H1 (cell line): ENCODE results near the gene BHMT2. TPM values are rescaled to one million over a fixed set of nuclear protein-coding genes. Genes with fewer than 3 reads are reported as not detected.

Source experiments
- CHD2 ChIP-seq: IDR thresholded peaks from 2 replicates; pipeline ENCODE4 v1.6.1; 2012; ENCODE audit warnings: low read length, improper control_type of control experiment
- CTCF ChIP-seq, 3 experiments: IDR thresholded peaks; 1 replicate in 2 of 3; 2 replicates in 1 of 3; pipeline versions ENCODE4 v1.5.1 to v1.6.1; 2011; ENCODE audit warnings: low read length in 3 of 3, mild to moderate bottlenecking in 3 of 3, inconsistent platforms in 2 of 3, low read depth in 1 of 3, moderate library complexity in 1 of 3; ENCODE audit not compliant: insufficient read depth in 1 of 3; ENCODE audit errors: control extremely low read depth in 1 of 3
- E2F6 ChIP-seq: IDR thresholded peaks from 2 replicates; pipeline ENCODE4 v1.6.1; 2012; ENCODE audit warnings: inconsistent platforms
- HDAC2 ChIP-seq, 2 experiments: fragments of 300-600 bp in 1 of 2; sonication (generic) in 1 of 2; IDR thresholded peaks; 2 replicates each; pipeline ENCODE4 v1.6.1; 2011 to 2012; ENCODE audit warnings: low read depth in 2 of 2, low read length in 2 of 2, mild to moderate bottlenecking in 2 of 2, moderate library complexity in 2 of 2, borderline replicate concordance in 1 of 2, inconsistent platforms in 1 of 2
- JUND ChIP-seq: IDR thresholded peaks from 2 replicates; pipeline ENCODE4 v1.6.1; 2011; ENCODE audit warnings: mild to moderate bottlenecking, improper control_type of control experiment, low read length
- SIRT6 ChIP-seq: IDR thresholded peaks from one replicate; pipeline ENCODE4 v1.7.1; 2012; ENCODE audit warnings: low read length, inconsistent platforms
- SP2 ChIP-seq: IDR thresholded peaks from 2 replicates; pipeline ENCODE4 v1.6.1; 2012; ENCODE audit warnings: mild to moderate bottlenecking, low read length, inconsistent platforms
- YY1 ChIP-seq: IDR thresholded peaks from 2 replicates; pipeline ENCODE4 v1.6.1; 2011; ENCODE audit warnings: low read depth, mild to moderate bottlenecking, low read length
- polyA plus RNA-seq, 7 experiments: library from polyadenylated mRNA; depleted of rRNA in 3 of 7; stranded (reverse) in 5 of 7; unstranded in 2 of 7; fragments of >200 nt in 5 of 7; fragments of 200-250 nt in 2 of 7; gene quantifications; 1 replicate in 5 of 7; 2 replicates in 1 of 7; 4 replicates in 1 of 7; pipeline versions ENCODE4 v1.2.1 to v1.2.3, GENCODE V29; 2011 to 2013; ENCODE audit warnings: missing spikeins in 2 of 7, mixed read lengths in 2 of 7
- total RNA-seq: library from RNA; stranded (reverse); fragmentation: NEBNext Ultra II Directional; extraction: Animal tissue kit (Norgen Biotek cat#: 25700); gene quantifications from 2 replicates; pipeline ENCODE4 v1.2.1, GENCODE V29; 2021

Gene BHMT2
- total and polyA plus RNA-seq, 2 of the 8 experiments (the other 6 are each of a cell fraction or from before 2014, with no cell fraction given): 0.11 TPM; not detected in 1

- no peak for TF ChIP-seq SP2
- TF ChIP-seq CHD2: no peak
- TF ChIP-seq HDAC2 (IDR thresholded peaks at IDR 0.05; ENCODE audit: borderline replicate concordance in 1 of 2, low read depth in 2 of 2, low read length in 2 of 2): no peak
- TF ChIP-seq JUND: no peak
- TF ChIP-seq SIRT6: no peak
- no peak for TF ChIP-seq E2F6
- TF ChIP-seq CTCF (IDR thresholded peaks at IDR 0.05; ENCODE audit: control extremely low read depth in 1 of 3, insufficient read depth in 1 of 3, low read depth in 1 of 3, low read length in 3 of 3): peak; percentile 76 to 82 (median 77)
- 0 out of 2 replicates have a peak, but pooled peaks have one; percentile 10 for TF ChIP-seq YY1
- TF ChIP-seq, all 59 proteins: peak for 4
Observed at GRCh38 chr5:79109527-79110492, 40.2 kb downstream of the BHMT2 start (continued).
